Naive thymus-derived CD8-positive, alpha-beta T cell (primary cell): Measurements from ENCODE around the gene MRPL38. TPM values are rescaled to one million over a fixed set of nuclear protein-coding genes. Genes with fewer than 3 reads are reported as not detected.

Experiments
- ATAC-seq, 2 donors: fragments of 150-1000 bp; cut with Tn5 transposase in 1 of 2; sonication (Bioruptor Pico), chemical (Tn5 transposase) in 1 of 2; 1 replicate in 1 of 2; 2 replicates in 1 of 2; pipeline ENCODE4 v1.10.0; 2021; ENCODE audit warnings: mild to moderate bottlenecking in 2 of 2, moderate library complexity in 2 of 2
- POLR2A ChIA-PET: fragments of 350-600 bp; sonication (Branson Sonifier 250); formaldehyde crosslinking; loops from one replicate; lab custom pipeline; 2021; ENCODE audit warnings: antibody characterized with exemption; lab: Charles Lee
- DNase-seq, 10 donors: peaks; one replicate each; pipeline versions ENCODE4 v3.0.0 to v3.0.0-alpha.2; 2020 to 2022
- H3K27ac Mint-ChIP-seq, 10 donors: one replicate each; pipeline ENCODE4 v1.8.0; 2020 to 2022; ENCODE audit warnings: mild to moderate bottlenecking in 10 of 10, mixed read lengths in 10 of 10, moderate library complexity in 4 of 10, inconsistent platforms in 1 of 10
- H3K27me3 Mint-ChIP-seq, 5 donors: one replicate each; pipeline ENCODE4 v1.8.0; 2021 to 2022; ENCODE audit warnings: mixed read lengths in 5 of 5
- H3K36me3 Mint-ChIP-seq, 3 donors: one replicate each; pipeline ENCODE4 v1.8.0; 2020 to 2022; ENCODE audit warnings: mixed read lengths in 3 of 3, mild to moderate bottlenecking in 2 of 3, inconsistent platforms in 1 of 3
- H3K4me1 Mint-ChIP-seq, 4 donors: one replicate each; pipeline ENCODE4 v1.8.0; 2021 to 2022; ENCODE audit warnings: mixed read lengths in 4 of 4
- H3K4me3 Mint-ChIP-seq, 10 donors: one replicate each; pipeline ENCODE4 v1.8.0; 2020 to 2022; ENCODE audit warnings: mild to moderate bottlenecking in 10 of 10, mixed read lengths in 10 of 10, moderate library complexity in 6 of 10, inconsistent platforms in 1 of 10
- H3K9me3 Mint-ChIP-seq, 9 donors: one replicate each; pipeline ENCODE4 v1.8.0; 2020 to 2022; ENCODE audit warnings: mixed read lengths in 9 of 9, mild to moderate bottlenecking in 3 of 9, inconsistent platforms in 1 of 9, moderate library complexity in 1 of 9
- polyA plus RNA-seq, 3 donors: library from polyadenylated mRNA; unstranded; fragments of 300-500 nt; fragmentation: Illumina TruSeq; gene quantifications; one replicate each; pipeline ENCODE4 v1.2.3, GENCODE V29; 2021
- total RNA-seq, 8 experiments: library from RNA in 2 of 8; stranded (reverse) in 2 of 8; gene quantifications; one replicate each; pipeline ENCODE4 v1.2.3 and lab custom pipeline; 2021 to 2026

Gene MRPL38
- total and polyA plus RNA-seq, 5 experiments from 2014 or later: 56.4 to 178 (median 78.7) TPM

DNA sequence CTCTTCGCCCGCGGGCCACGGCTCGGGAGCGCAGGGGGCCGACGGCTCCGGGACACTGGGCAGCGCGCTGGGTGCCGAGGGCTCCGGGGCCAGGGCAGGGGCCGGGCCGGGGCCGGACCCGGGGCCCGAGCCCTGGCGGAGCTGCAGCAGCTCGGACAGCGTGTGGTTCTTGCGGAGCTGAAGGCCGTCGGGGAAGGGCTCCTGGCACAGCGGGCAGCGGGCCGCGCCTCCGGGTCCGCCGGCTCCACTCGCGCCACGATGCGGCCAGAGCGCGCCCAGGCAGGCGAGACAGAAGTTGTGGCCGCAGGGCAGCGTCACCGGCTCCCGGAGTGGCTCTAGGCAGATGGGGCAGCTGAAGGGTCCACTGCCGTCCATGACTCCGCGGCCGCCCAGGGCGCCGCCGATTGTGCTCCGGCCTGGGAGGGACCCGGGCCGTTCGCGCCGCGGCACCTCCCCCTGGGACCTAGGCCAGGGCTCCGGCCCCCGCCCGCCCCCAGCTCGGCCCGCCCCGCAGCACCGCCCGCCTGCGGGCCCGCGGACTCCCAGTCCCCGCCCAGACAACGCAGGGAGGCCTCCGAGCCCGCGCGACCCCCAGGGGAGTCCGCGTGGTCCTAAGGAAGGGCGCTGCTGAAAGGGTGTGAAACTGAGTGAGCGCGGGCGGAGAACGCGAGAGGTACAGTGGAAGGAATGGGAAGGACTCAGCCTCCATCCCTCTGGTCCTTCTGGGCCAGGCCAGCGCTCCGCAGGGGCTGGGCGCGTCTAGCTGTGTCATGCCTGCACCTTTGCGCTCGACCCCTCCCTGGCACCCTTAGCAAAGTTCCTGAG lies 26.3 kb downstream of the MRPL38 start, which contains the start of gene TRIM47:
Gene TRIM47 (minus strand): TSS at position 408 of the 825 bp plus-strand sequence. CDS start 33 bp downstream, at position 375.
- POLR2A ChIA-PET: interaction anchor here (0.5 to 14.9 kb wide), 16 partner anchors 9 to 459 kb away, joined by 3 to 288 read pairs (median 4); partner anchors contain the start of genes MRPL38, TRIM65, TSEN54 and UNC13D
- ATAC-seq (peak in 1 of 2 donors; percentile 17), DNase-seq (peak in 1 of 10 donors; percentile 26)
- Mint-ChIP-seq H3K9me3 (no peaks in the 10 kb centered on the region), H3K4me1 (peaks cover 25 to 52% (median 49%) of the 10 kb centered on the region in 4 donors), H3K36me3 (no peaks in the 10 kb centered on the region), H3K4me3 (peak within 1 kb of the TSS; percentile 80 to 92 (median 87)), H3K27ac (peak within 1 kb of the TSS; percentile 65 to 96 (median 92)), H3K27me3 (peaks cover 0 to 2% (median 0%) of the 10 kb centered on the region in 5 donors)

GRCh38 chr17:75877752-75878173 lies 26.9 kb downstream of the MRPL38 start:
- DNase-seq (peak; percentile 51 to 81 (median 66)), ATAC-seq (peak; percentile 71)
- no peaks in the 10 kb centered on the region for H3K9me3 Mint-ChIP-seq
- peaks cover 25 to 57% (median 53%) of the 10 kb centered on the region in 4 donors for H3K4me1 Mint-ChIP-seq
- POLR2A ChIA-PET: interaction anchor here (0.8 to 14.9 kb wide), 13 partner anchors 8 to 361 kb away, joined by 3 to 288 read pairs (median 4); partner anchors contain the start of genes MRPL38, TRIM65, TSEN54 and UNC13D
- H3K27me3 Mint-ChIP-seq: peaks cover 0 to 2% (median 0%) of the 10 kb centered on the region in 5 donors
- peak overlapping the region; percentile 65 to 96 (median 92) for H3K27ac Mint-ChIP-seq
- H3K36me3 Mint-ChIP-seq: no peaks in the 10 kb centered on the region
- peak overlapping the region; percentile 80 to 92 (median 87) for H3K4me3 Mint-ChIP-seq

DNA sequence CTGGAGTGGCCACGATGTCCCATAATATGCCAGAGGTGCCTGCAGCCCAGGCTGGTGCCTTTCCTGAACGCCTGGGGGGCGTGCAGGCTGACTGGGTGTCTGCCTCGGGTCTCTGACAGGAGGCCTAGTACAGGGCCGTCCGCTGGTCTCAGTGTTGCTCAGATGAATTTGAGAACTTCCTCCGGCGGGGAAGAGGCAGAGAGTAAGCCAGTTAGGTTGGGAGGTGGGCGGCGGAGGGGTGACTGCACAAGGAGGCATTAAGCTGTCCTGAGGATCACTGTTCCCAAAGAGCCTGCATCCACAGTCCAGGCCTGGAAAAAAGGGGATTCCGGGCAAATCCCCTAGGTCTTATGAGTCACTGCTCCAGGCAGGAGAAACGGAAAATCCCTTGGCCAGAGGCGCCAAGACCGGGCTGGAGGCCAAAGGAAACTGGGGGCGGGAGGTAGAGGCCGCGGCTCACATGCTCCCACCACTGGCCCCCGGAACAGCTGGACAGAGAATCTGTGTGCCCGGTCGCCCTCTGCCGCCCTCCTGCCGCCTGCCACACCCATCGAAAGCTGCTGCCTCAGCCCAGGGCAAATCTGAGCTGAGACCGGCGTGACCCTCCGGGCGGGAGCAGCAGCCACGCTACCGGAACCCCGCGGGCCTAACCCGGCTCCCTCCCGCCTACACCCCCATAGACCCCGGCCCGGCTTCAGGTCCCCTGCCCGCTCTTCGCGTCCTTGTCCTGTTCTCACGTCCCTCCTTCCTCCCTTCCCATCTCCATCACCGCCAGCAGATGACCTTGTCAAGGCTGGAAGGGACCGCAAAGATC lies 27.5 kb downstream of the MRPL38 start:
- H3K27me3 Mint-ChIP-seq: peaks cover 0 to 2% (median 0%) of the 10 kb centered on the region in 5 donors
- H3K9me3 Mint-ChIP-seq: no peaks in the 10 kb centered on the region
- H3K4me1 Mint-ChIP-seq: peaks cover 25 to 59% (median 58%) of the 10 kb centered on the region in 4 donors
- H3K4me3 Mint-ChIP-seq: peak overlapping the region; percentile 80 to 92 (median 87)
- POLR2A ChIA-PET: interaction anchor here (0.5 to 14.9 kb wide), 12 partner anchors 9 to 881 kb away, joined by 3 to 288 read pairs (median 5); partner anchors contain the start of genes MRPL38, TRIM65, TSEN54 and UNC13D
- no peaks in the 10 kb centered on the region for H3K36me3 Mint-ChIP-seq
- H3K27ac Mint-ChIP-seq: peak overlapping the region; percentile 86 to 96 (median 94)
- peak in 1 of 2 donors; percentile 10 for ATAC-seq
- DNase-seq: peak in 1 of 10 donors; percentile 20

DNA sequence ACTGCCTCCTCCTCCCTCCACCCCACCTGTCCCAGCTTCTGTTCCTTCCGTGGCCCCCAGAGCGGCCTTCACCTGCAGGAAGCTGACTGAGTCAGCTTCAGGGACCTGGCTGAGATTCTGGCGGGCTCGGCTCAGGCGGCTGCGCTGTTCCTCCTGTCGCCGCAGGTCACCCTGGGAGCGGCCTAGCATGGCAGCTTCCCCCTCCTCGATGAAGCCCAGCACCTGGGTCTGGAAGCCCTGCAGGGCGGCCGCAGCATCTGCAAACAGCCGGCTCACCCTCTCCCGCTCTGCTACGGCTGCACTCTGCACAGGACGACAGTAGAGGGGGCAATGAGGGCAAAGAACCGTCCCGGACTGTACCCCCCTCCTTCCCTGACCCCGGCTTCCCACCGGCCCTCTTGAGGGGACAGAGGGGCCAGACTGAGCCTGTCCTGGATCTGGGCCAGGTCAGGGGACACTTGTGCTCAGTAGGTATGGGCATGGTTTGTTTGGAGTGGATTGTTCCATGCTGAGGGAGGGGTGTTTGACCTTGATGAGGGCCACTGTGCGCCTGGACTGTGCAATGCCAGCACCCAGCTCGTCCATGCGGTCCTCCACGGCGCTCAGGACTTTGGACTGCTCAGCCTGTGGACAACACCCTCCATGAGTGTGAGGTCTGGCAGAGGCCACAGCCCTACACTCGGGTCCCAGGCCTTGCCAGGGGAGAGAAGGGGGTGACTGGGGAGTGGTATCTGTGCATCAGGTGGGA lies 28.3 kb downstream of the MRPL38 start:
- Mint-ChIP-seq H3K27ac (peak overlapping the region; percentile 86 to 96 (median 94)), H3K4me3 (peak overlapping the region; percentile 80 to 92 (median 87)), H3K36me3 (no peaks in the 10 kb centered on the region), H3K27me3 (peaks cover 0 to 2% (median 0%) of the 10 kb centered on the region in 5 donors), H3K9me3 (no peaks in the 10 kb centered on the region), H3K4me1 (peaks cover 19 to 52% (median 52%) of the 10 kb centered on the region in 4 donors)
- POLR2A ChIA-PET: interaction anchor here (0.6 to 14.9 kb wide), 24 partner anchors 8 to 1569 kb away, joined by 3 to 288 read pairs (median 4); partner anchors contain the start of genes FBF1, GALK1, MRPL38 and TRIM65
- DNase-seq: peak; percentile 57 to 92 (median 74)
- ATAC-seq: peak; percentile 72 to 77

DNA sequence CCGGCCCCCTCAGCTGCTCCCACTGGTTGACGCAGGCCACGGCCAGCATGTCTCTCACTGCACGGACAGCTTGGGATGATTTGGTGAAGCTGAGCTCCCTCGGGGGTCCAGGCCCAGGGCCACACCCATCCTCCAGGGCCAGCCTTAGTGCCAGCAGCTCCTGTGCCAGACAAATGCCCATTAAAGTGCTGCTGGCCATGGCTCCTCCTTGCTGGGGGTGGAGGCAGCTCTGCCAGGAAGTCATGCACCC lies 28.8 kb downstream of the MRPL38 start:
- Mint-ChIP-seq H3K4me3 (peak overlapping the region; percentile 80 to 92 (median 87)), H3K4me1 (peaks cover 19 to 52% (median 51%) of the 10 kb centered on the region in 4 donors), H3K27me3 (peaks cover 0 to 2% (median 0%) of the 10 kb centered on the region in 5 donors), H3K9me3 (no peaks in the 10 kb centered on the region), H3K36me3 (no peaks in the 10 kb centered on the region), H3K27ac (peak overlapping the region; percentile 86 to 96 (median 94))
- DNase-seq: no peak
- ATAC-seq: no peak
- POLR2A ChIA-PET: interaction anchor here (0.6 to 14.9 kb wide), 22 partner anchors 8 to 1570 kb away, joined by 3 to 288 read pairs (median 4); partner anchors contain the start of genes FBF1, GALK1, MRPL38 and TRIM65

- H3K4me1 Mint-ChIP-seq: peaks cover 19 to 52% (median 50%) of the 10 kb centered on the region in 4 donors
Observed at GRCh38 chr17:75875182-75875939, 29.3 kb downstream of the MRPL38 start.

DNA sequence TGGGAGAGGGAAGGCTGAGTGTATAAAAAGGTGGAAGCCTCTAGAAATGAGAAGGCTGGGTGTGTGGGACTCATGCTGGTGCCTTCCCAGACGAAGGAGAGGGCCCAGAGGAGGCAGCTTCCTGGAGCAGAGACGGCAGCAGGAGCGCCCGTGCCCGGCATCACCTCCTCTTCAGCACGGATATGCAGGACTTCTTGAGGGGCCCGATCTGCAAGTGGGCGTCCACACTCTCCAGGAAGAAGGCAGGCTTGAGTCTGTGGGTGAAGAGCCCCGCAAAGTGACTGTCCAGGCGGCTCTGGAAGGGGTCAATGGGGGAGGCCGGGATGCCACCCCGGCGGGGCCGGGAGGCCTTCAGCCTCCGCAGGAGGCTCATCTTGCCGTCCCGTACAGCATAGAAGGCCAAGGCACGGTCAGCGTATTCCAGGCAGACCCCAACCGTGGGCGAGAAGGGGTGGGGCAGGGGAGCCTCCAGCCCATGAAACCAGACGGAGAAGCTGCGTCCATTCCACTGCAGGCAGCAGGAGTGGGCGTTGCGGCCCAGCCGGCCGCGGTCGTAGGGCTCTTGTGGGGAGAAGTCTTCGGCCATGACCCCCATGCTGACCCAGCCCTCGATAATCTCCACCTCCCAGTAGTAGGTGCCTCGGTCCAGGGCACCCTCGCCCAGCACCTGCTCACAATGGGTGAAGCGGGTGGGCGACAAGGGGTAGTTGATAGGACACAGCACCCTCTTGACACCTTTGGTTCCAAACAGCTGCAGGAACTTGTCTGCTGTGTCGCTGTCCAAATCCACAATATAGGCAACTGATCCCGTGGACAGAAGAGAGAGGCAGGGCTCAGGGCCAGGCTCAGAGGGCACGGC lies 30.1 kb downstream of the MRPL38 start:
- Mint-ChIP-seq H3K27me3 (peaks cover 0 to 2% (median 0%) of the 10 kb centered on the region in 5 donors), H3K27ac (peak overlapping the region in 9 of 10 donors; percentile 31 to 95 (median 76)), H3K9me3 (no peaks in the 10 kb centered on the region), H3K4me3 (peak overlapping the region in 4 of 10 donors; percentile 23 to 54 (median 28)), H3K4me1 (peaks cover 19 to 52% (median 49%) of the 10 kb centered on the region in 4 donors), H3K36me3 (no peaks in the 10 kb centered on the region)
- DNase-seq (no peak), ATAC-seq (no peak)
- POLR2A ChIA-PET: interaction anchor here (0.9 to 14.9 kb wide), 9 partner anchors 16 to 96 kb away, joined by 3 to 288 read pairs (median 8); partner anchors contain the start of genes MRPL38, TRIM65, UNC13D and UNK

More at GRCh38 chr17:75875182-75875939, 29.3 kb downstream of the MRPL38 start:
- DNase-seq: no peak
- Mint-ChIP-seq H3K9me3 (no peaks in the 10 kb centered on the region), H3K4me3 (peak overlapping the region; percentile 80 to 92 (median 87)), H3K27me3 (peaks cover 0 to 2% (median 0%) of the 10 kb centered on the region in 5 donors), H3K36me3 (no peaks in the 10 kb centered on the region), H3K27ac (peak overlapping the region; percentile 86 to 96 (median 94))
- POLR2A ChIA-PET: interaction anchor here (0.6 to 14.9 kb wide), 23 partner anchors 7 to 1570 kb away, joined by 3 to 288 read pairs (median 4); partner anchors contain the start of genes FBF1, GALK1, MRPL38 and TRIM65
- no peak for ATAC-seq

DNA sequence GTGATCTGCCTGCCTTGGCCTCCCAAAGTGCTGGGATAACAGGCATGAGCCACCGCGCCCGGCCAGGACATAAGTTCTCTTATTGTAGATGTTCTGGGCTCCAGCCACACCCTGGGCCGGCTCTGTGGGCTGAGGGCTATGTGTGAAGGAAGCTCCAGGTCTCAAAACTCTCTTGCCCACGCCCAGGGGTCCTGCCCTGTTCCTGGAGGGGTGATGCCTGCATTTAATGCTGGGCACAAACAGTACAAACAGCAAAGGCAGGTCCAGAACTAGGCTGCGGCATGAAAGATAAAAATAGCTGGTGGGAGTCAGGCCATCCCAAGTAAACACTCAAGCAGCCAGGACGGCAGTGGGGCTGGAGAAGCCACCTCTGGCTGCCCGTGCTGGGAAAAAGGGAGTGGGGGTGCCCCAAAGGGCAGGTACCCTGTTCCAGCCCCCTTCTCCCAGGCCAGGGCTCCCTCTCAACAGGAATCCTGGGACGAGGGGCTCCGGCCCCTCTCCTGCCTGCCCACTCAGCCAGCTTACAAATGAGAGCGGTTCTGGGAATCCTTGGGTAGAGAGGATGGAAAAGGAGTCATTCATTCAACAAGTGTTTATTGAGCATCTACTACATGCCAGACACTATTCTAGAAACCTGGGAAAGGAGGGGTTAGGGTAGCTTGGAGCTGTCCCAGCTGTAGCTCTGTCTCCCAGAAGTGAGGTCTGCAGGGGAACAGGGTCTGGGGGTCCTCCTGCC lies 30.9 kb downstream of the MRPL38 start:
- H3K9me3 Mint-ChIP-seq: no peaks in the 10 kb centered on the region
- DNase-seq (no peak), ATAC-seq (no peak)
- H3K4me3 Mint-ChIP-seq: peak overlapping the region in 4 of 10 donors; percentile 23 to 30 (median 26)
- POLR2A ChIA-PET: interaction anchor here (0.9 to 14.9 kb wide), 6 partner anchors 15 to 120 kb away, joined by 3 to 288 read pairs (median 7); partner anchors contain the start of genes GALK1, TRIM65, UNC13D and UNK
- H3K4me1 Mint-ChIP-seq: peaks cover 19 to 52% (median 47%) of the 10 kb centered on the region in 4 donors
- no peaks in the 10 kb centered on the region for H3K36me3 Mint-ChIP-seq
- H3K27me3 Mint-ChIP-seq: no peaks in the 10 kb centered on the region
- H3K27ac Mint-ChIP-seq: peak overlapping the region; percentile 69 to 97 (median 87)
